IMR-90 (cell line): ENCODE data around the gene C1orf105.

Experiments used
- CEBPB ChIP-seq: IDR thresholded peaks from 2 replicates; pipeline ENCODE4 v1.6.1; 2012; ENCODE audit warnings: low read depth, low read length, improper control_type of control experiment
- CTCF ChIP-seq: conservative IDR thresholded peaks from 2 replicates; pipeline ENCODE4 v1.5.1; 2012; ENCODE audit warnings: mild to moderate bottlenecking, low read depth, low read length, improper control_type of control experiment
- MAFK ChIP-seq: IDR thresholded peaks from 2 replicates; pipeline ENCODE4 v1.6.1; 2012; ENCODE audit warnings: low read depth, low read length, improper control_type of control experiment
- POLR2A ChIP-seq: IDR thresholded peaks from 2 replicates; pipeline ENCODE4 v1.6.1; 2012; ENCODE audit warnings: mild to moderate bottlenecking, low read depth, low read length
- RCOR1 ChIP-seq: IDR thresholded peaks from 2 replicates; pipeline ENCODE4 v1.6.1; 2012; ENCODE audit warnings: mild to moderate bottlenecking, low read length, improper control_type of control experiment; ENCODE audit not compliant: insufficient replicate concordance

DNA sequence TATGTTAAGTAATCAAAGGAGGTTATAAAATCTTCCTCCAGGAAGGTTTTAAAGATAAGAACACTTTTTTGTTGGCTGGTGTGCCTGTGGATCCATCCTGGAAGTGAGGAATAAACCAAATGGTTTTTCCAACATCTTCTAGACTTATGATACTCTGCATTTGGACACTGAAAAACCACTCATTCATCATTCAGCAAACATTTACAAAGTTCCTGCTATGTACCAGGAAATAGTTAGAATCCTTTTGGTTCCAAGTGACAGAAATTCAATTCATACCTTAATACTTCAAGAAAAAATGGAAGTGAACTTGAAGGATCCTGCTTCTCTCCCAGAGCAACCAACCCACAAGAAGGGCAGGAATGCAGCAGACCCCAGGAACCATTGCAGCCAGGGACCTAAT is 63.0 kb downstream of the C1orf105 start:
- TF ChIP-seq CTCF = no peak
- TF ChIP-seq MAFK = no peak
- TF ChIP-seq CEBPB = no peak
- no peak for TF ChIP-seq POLR2A
- no peak for TF ChIP-seq RCOR1
